Measurements from ENCODE around the gene MFSD2A. TPM values are rescaled to one million over a fixed set of nuclear protein-coding genes. Genes with fewer than 3 reads are reported as not detected.
"Not testable (repeated sequence)": the region's sequence is repeated elsewhere in the genome, so short reads cannot be mapped to it uniquely, and the experiment has no call there.

The MFSD2A gene
- 2.6 and 6.0 TPM in 2 replicates for total RNA-seq

DNA sequence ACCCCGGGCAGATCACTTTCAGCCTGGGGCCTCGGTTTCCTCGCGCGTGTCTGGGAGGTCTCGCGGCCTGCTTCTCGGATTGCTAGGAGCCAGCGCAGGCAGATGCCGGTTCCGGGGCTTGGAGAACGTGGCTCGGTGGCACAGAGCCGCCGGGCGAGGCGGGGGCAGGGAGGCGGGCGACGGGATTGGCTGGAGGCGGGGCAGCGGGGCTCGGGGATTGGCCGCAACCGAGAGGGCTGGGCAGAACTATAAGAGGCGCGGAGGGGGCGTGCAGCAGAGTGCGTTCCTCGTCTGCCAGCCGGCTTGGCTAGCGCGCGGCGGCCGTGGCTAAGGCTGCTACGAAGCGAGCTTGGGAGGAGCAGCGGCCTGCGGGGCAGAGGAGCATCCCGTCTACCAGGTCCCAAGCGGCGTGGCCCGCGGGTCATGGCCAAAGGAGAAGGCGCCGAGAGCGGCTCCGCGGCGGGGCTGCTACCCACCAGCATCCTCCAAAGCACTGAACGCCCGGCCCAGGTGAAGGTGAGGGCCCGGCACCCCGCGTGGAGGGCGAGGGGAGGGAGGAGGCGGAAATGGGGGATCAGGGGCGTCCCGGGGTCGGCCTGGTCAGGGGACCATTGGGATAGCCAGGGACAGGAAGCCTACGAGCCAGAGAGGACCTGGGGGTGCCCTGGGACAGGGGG, at the start of gene MFSD2A:
MFSD2A (plus strand) TSS at position 276 of the 677 bp plus-strand sequence; CDS start at position 424, 148 bp downstream.
- H3K4me3 ChIP-seq (ENCODE audit: low read depth, low read length), result peak within 1 kb of the TSS; percentile 68
- DNase-seq (ENCODE audit: low read depth), result peak; percentile 92
- TF ChIP-seq, protein P1, sequence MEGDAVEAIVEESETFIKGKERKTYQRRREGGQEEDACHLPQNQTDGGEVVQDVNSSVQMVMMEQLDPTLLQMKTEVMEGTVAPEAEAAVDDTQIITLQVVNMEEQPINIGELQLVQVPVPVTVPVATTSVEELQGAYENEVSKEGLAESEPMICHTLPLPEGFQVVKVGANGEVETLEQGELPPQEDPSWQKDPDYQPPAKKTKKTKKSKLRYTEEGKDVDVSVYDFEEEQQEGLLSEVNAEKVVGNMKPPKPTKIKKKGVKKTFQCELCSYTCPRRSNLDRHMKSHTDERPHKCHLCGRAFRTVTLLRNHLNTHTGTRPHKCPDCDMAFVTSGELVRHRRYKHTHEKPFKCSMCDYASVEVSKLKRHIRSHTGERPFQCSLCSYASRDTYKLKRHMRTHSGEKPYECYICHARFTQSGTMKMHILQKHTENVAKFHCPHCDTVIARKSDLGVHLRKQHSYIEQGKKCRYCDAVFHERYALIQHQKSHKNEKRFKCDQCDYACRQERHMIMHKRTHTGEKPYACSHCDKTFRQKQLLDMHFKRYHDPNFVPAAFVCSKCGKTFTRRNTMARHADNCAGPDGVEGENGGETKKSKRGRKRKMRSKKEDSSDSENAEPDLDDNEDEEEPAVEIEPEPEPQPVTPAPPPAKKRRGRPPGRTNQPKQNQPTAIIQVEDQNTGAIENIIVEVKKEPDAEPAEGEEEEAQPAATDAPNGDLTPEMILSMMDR (IDR thresholded peaks at IDR 0.05; ENCODE audit: insufficient read depth, low read depth, low read length), result no peak

DNA sequence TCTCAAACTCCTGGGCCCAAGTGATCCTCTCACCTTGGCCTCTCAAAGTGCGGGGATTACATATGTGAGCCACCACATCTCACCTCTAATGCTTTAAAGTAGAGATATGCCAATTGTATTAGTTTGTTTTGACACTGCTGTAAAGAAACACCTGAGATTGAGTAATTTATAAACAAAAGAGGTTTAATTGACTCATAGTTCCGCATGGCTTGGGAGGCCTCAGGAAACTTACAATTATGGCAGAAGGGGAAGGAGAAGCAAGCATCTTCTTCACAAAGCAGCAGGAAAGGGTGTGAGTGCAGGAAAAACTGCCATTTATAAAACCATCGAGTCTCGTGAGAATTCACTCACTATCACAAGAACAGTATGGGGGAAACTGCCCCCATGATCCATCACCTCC, 49.8 kb upstream of the MFSD2A start:
- TF ChIP-seq, protein P1 (IDR thresholded peaks at IDR 0.05; ENCODE audit: insufficient read depth, low read depth, low read length), result no peak
- no peak overlapping the region for H3K4me3 ChIP-seq (ENCODE audit: low read depth, low read length)
- no peak for DNase-seq (ENCODE audit: low read depth)

DNA sequence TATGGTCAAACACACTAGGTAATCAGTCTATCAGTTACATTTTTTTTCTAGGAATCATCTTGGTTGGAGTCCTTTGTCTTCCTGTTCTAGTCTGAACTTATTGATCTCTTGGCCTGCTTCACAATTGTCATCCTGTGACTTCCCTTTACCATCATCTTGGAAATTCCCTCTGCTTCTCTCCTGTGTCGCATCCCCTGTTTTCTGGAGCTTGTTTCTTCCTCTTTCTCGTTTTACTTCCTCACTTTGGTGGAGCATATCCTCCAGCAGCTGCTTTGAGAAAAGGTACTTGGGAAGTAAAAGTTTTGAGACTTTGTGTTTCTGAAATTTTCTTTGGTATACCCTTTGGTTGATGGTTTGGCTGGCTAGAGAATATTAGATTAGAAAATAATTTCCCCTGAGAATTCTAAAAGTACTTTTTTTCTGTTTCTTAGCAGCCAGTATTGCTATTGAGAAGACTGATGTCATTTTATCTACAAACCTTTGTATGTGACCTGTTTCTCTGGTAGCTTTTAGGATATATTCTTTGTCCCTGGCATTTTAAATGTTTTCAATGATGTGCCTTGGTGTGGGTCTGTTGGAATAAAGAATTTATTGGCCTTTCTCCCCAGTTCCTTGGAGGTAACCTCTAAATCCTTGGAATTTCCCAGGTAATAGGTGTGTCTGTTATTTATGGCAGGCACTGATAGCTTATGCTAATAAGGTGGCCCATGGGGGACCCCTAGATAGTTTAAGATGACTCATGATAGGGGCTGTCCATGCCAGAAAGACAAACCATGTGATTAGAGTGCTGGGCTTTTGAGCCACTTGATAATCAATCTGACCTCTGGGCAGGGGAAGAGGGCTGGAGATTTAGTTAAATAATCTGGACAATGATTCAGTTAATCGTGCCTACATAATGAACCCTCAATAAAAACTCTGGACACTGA, 47.2 kb upstream of the MFSD2A start:
- TF ChIP-seq, protein P1 (IDR thresholded peaks at IDR 0.05; ENCODE audit: insufficient read depth, low read depth, low read length), result no peak
- H3K4me3 ChIP-seq (ENCODE audit: low read depth, low read length), result no peak overlapping the region
- no peak for DNase-seq (ENCODE audit: low read depth)

DNA sequence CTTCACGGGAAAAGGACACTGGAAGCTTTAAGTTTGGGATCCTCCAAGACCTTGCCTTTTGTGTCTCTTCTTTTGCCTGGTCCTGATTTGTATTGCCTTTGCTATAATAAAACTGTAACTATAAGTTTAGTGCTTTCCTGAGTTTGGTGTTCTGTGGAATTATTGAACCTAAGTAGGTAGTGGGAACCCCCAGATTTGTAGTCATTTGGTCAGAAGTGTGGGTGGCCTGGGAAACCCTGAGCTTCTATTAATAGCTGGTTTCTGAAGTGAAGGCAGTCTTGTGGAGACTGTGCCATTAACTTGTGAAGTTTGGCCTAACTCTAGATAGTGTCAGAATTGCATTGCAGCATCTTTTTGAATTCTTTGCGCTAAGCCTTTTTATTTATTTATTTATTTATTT, 46.4 kb upstream of the MFSD2A start:
- no peak for DNase-seq (ENCODE audit: low read depth)
- TF ChIP-seq, protein P1 (IDR thresholded peaks at IDR 0.05; ENCODE audit: insufficient read depth, low read depth, low read length), result no peak
- H3K4me3 ChIP-seq (ENCODE audit: low read depth, low read length), result no peak overlapping the region

DNA sequence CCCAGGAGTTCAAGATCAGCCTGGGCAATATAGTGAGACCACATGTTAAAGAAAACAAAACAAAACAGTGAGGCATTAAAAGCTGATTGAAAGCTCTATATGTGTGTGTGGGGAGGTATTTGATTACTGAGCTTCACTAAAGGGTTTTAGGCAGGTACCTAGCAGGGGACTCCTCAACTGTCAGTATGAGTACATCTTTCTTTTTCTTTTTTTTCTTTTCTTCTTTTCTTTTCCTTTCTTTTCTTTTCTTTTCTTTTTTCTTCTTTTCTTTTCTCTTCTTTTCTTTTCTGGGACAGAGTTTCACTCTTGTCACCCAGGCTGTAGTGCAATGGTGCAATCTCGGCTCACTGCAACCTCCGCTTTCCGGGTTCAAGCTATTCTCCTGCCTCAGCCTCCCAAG, 44.7 kb upstream of the MFSD2A start:
- no peak for DNase-seq (ENCODE audit: low read depth)

DNA sequence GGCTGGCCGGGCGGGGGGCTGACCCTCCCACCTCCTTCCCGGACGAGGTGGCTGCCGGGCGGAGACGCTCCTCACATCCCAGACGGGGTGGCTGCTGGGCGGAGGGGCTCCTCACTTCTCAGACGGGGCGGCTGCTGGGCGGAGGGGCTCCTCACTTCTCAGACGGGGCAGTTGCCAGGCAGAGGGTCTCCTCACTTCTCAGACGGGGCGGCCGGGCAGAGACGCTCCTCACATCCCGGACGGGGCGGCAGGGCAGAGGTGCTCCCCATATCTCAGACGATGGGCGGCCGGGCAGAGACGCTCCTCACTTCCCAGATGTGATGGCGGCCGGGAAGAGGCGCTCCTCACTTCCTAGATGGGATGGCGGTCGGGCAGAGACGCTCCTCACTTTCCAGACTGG, 41.8 kb upstream of the MFSD2A start:
- H3K4me3 ChIP-seq (ENCODE audit: low read depth, low read length); DNase-seq (ENCODE audit: low read depth): not testable (repeated sequence)

More for the DNA sequence above, 44.7 kb upstream of the MFSD2A start:
- TF ChIP-seq, protein P1 (IDR thresholded peaks at IDR 0.05; ENCODE audit: insufficient read depth, low read depth, low read length), result no peak
- H3K4me3 ChIP-seq (ENCODE audit: low read depth, low read length), result no peak overlapping the region

DNA sequence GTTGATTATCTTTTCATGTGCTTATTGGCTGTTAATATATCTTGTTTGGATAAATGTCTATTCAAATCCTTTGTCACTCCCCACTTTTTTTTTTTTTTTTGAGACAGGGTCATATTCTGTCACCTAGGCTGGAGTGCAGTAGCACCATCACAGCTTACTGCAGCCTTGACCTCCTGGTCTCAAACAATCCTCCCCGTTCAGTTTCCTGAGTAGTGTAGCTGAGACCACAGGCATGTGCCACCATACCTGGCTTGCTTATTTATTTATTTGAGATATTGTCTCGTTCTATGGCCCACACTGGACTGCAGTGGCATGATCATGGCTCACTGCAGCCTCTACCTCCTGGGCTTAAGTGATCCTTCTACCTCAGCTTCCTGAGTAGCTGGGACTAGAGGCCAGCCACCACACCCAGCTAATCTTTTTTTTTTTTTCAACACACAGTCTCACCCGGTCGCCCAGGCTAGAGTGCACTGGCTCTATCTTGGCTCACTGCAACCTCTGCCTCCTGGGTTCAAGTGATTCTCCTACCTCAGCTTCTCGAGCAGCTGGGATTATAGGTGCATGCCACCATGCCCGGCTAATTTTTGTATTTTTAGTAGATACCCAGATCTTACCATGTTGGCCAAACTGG, 39.3 kb upstream of the MFSD2A start:
- no peak overlapping the region for H3K4me3 ChIP-seq (ENCODE audit: low read depth, low read length)
- TF ChIP-seq, protein P1 (IDR thresholded peaks at IDR 0.05; ENCODE audit: insufficient read depth, low read depth, low read length), result no peak
- DNase-seq (ENCODE audit: low read depth), result no peak

Measured in fibroblast of villous mesenchyme (primary cell).